ENCODE measurements around the gene DLGAP3.
"Not testable (repeated sequence)": the region's sequence is repeated elsewhere in the genome, so short reads cannot be mapped to it uniquely, and the experiment has no call there.

DLGAP3 gene

DNA sequence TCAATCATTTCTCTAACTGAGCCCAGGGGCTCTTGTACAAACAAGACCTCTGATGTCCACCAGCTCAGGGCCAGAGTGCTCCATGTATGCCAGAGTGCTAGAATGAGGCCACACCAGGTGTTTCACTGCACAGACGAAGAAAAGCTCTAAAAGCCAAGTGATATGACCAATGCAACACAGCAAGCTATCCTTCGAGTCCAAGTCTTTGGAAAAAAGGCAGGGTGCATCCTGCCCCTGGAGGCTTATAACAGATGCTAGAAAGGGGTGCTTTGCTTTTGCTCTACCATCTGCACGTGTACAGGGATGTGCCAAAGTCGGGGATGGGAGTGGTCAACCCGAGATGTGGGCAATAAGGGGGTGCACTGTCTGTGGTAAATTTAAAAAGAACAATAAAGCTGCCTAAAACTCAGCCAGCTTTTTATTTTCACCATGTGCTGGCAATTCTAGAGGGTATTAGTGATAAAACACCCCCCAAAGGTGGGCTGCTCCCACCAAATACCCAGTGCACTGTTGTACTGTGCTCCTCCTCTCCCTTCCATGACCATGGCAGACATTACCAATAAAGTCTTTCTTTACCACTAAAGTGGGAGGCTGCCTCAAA, 102.0 kb downstream of the DLGAP3 start:
- Histone ChIP-seq H3K79me2 (ENCODE audit: insufficient read depth, low read depth) (no peaks in the 10 kb centered on the region), H3K27ac (no peak overlapping the region), H3K9ac (no peak overlapping the region), H2AFZ (ENCODE audit: low read depth) (no peak overlapping the region), H3K4me3 (IDR thresholded peaks at IDR 0.05; ENCODE audit: insufficient read depth, low read depth, low read length) (no peak overlapping the region), H3K4me2 (no peak overlapping the region), H3K27me3 (ENCODE audit: insufficient read depth, low read depth) (no peaks in the 10 kb centered on the region), H4K20me1 (ENCODE audit: insufficient read depth) (no peaks in the 10 kb centered on the region), H3K36me3 (ENCODE audit: insufficient read depth) (no peaks in the 10 kb centered on the region), H3K4me1 (ENCODE audit: low read depth, poor library complexity, severe bottlenecking) (no peaks in the 10 kb centered on the region)
- TF ChIP-seq, protein P1, sequence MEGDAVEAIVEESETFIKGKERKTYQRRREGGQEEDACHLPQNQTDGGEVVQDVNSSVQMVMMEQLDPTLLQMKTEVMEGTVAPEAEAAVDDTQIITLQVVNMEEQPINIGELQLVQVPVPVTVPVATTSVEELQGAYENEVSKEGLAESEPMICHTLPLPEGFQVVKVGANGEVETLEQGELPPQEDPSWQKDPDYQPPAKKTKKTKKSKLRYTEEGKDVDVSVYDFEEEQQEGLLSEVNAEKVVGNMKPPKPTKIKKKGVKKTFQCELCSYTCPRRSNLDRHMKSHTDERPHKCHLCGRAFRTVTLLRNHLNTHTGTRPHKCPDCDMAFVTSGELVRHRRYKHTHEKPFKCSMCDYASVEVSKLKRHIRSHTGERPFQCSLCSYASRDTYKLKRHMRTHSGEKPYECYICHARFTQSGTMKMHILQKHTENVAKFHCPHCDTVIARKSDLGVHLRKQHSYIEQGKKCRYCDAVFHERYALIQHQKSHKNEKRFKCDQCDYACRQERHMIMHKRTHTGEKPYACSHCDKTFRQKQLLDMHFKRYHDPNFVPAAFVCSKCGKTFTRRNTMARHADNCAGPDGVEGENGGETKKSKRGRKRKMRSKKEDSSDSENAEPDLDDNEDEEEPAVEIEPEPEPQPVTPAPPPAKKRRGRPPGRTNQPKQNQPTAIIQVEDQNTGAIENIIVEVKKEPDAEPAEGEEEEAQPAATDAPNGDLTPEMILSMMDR (conservative IDR thresholded peaks at IDR 0.05; ENCODE audit: low read depth, low read length) = no peak

GRCh38 chr1:34825455-34826091, 103.9 kb downstream of the DLGAP3 start:
- H2AFZ ChIP-seq (ENCODE audit: low read depth) = no peak overlapping the region
- H3K79me2 ChIP-seq (ENCODE audit: insufficient read depth, low read depth) = no peaks in the 10 kb centered on the region
- no peaks in the 10 kb centered on the region for H3K4me1 ChIP-seq (ENCODE audit: low read depth, poor library complexity, severe bottlenecking)
- TF ChIP-seq, protein P1 (conservative IDR thresholded peaks at IDR 0.05; ENCODE audit: low read depth, low read length) = no peak
- H4K20me1 ChIP-seq (ENCODE audit: insufficient read depth) = no peaks in the 10 kb centered on the region
- no peak overlapping the region for H3K9ac ChIP-seq
- no peak overlapping the region for H3K4me2 ChIP-seq
- H3K4me3 ChIP-seq (IDR thresholded peaks at IDR 0.05; ENCODE audit: insufficient read depth, low read depth, low read length) = no peak overlapping the region
- no peak overlapping the region for H3K27ac ChIP-seq
- H3K27me3 ChIP-seq (ENCODE audit: insufficient read depth, low read depth) = no peaks in the 10 kb centered on the region
- no peaks in the 10 kb centered on the region for H3K36me3 ChIP-seq (ENCODE audit: insufficient read depth)

DNA sequence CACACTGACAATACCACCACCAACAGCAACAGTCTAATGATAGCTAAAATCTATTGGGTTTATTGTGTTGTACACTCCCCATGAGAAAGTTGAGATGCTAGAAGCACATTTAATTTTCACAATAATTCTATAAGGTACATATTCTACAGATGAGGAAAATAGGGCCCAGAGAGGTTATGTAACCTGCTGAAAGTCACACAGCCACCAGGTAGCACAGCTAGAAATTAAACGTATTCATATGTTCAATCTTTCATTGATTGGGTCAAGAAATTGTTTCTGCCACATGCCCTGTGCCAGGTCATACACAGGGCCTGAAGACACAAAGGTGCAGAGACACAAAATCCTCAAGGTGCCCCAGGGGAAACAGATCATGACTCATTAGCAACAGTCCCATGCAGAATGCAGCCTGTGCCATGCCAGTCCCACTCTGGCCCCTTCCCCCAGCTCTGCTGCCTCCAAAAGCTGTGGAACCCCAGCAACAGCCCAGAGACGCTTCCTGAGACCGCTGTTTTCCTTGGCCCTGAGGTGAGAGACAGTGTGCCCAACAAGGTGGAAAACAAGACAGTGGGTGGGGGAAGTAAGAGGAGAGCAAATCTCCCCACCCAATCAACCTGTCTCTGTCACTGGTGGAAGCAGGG, 104.5 kb downstream of the DLGAP3 start:
- Histone ChIP-seq H3K9ac (no peak overlapping the region), H4K20me1 (ENCODE audit: insufficient read depth) (no peaks in the 10 kb centered on the region), H3K4me3 (IDR thresholded peaks at IDR 0.05; ENCODE audit: insufficient read depth, low read depth, low read length) (no peak overlapping the region), H3K79me2 (ENCODE audit: insufficient read depth, low read depth) (no peaks in the 10 kb centered on the region), H3K4me2 (no peak overlapping the region), H3K27ac (no peak overlapping the region), H2AFZ (ENCODE audit: low read depth) (no peak overlapping the region), H3K36me3 (ENCODE audit: insufficient read depth) (no peaks in the 10 kb centered on the region), H3K4me1 (ENCODE audit: low read depth, poor library complexity, severe bottlenecking) (no peaks in the 10 kb centered on the region), H3K27me3 (ENCODE audit: insufficient read depth, low read depth) (no peaks in the 10 kb centered on the region)
- TF ChIP-seq, protein P1 (conservative IDR thresholded peaks at IDR 0.05; ENCODE audit: low read depth, low read length) = no peak

DNA sequence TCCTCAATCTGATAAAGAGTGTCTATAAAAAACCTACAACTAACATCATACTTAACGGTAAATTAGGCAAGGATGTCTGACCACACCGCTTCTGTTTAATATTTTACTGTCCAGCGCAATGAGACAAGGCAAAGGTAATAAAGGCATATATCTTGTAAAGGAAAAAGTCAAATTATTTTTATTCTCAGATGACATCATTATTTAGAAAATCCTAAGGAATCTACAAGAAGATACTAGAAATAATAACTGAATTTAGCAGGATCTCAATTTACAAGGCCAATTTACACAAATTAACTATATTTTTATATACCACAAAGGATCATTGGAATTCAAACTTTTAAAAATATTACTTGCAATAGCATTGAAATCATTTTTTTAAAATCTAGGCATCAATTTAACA, 107.2 kb downstream of the DLGAP3 start:
- TF ChIP-seq, protein P1 (conservative IDR thresholded peaks at IDR 0.05; ENCODE audit: low read depth, low read length) = no peak
- H2AFZ ChIP-seq (ENCODE audit: low read depth) = no peak overlapping the region
- H3K4me1 ChIP-seq (ENCODE audit: low read depth, poor library complexity, severe bottlenecking) = no peaks in the 10 kb centered on the region
- H3K79me2 ChIP-seq (ENCODE audit: insufficient read depth, low read depth) = no peaks in the 10 kb centered on the region
- no peaks in the 10 kb centered on the region for H3K27me3 ChIP-seq (ENCODE audit: insufficient read depth, low read depth)
- no peak overlapping the region for H3K4me3 ChIP-seq (IDR thresholded peaks at IDR 0.05; ENCODE audit: insufficient read depth, low read depth, low read length)
- H3K27ac ChIP-seq = no peak overlapping the region
- no peak overlapping the region for H3K9ac ChIP-seq
- H4K20me1 ChIP-seq (ENCODE audit: insufficient read depth) = no peaks in the 10 kb centered on the region
- no peak overlapping the region for H3K4me2 ChIP-seq
- no peaks in the 10 kb centered on the region for H3K36me3 ChIP-seq (ENCODE audit: insufficient read depth)

GRCh38 chr1:34818862-34819261, 110.6 kb downstream of the DLGAP3 start:
- not testable (repeated sequence) for H3K4me2 ChIP-seq; H4K20me1 ChIP-seq (ENCODE audit: insufficient read depth); H3K4me3 ChIP-seq (IDR thresholded peaks at IDR 0.05; ENCODE audit: insufficient read depth, low read depth, low read length)

More at GRCh38 chr1:34818862-34819261, 110.6 kb downstream of the DLGAP3 start:
- not testable (repeated sequence) for H3K27me3 ChIP-seq (ENCODE audit: insufficient read depth, low read depth); H3K36me3 ChIP-seq (ENCODE audit: insufficient read depth); H3K9ac ChIP-seq; H2AFZ ChIP-seq (ENCODE audit: low read depth); H3K27ac ChIP-seq; H3K79me2 ChIP-seq (ENCODE audit: insufficient read depth, low read depth); H3K4me1 ChIP-seq (ENCODE audit: low read depth, poor library complexity, severe bottlenecking)
